Islet of Langerhans (tissue), 1 donor: ENCODE data around the gene ANKRD63.

Experiments used
- FAIRE-seq: peaks from one replicate; lab custom pipeline; 2011; peaks lifted over from hg19 to GRCh38; lab: Jason Lieb, UNC

The ANKRD63 gene

GRCh38 chr15:40282869-40283614 is at the start of gene ANKRD63:
TSS of gene ANKRD63 (minus strand) at chr15:40283064. CDS start at chr15:40282586, 478 bp downstream.
- FAIRE-seq = no peak

GRCh38 chr15:40332113-40332781 is 49.4 kb upstream of the ANKRD63 start:
- no peak for FAIRE-seq

DNA sequence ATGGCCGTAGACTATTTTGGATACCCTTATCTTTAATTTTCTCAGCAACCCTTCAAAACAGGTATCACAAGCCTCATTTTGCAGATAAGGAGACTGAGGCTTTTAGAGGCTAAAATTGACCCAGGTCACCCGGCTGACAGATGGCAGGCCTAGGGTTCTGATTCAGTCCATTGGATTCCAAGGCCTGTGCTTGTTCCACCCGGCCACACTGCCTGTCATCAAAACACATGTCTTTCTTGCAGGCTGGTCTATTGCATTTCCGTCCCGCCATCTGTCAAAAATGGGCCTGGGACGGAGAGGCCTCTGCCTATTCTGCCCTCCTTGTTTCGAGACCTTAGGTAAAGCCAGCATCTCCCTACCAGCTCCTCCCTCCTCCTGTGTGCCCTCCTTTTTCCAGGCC is 48.8 kb upstream of the ANKRD63 start:
- FAIRE-seq = no peak

DNA sequence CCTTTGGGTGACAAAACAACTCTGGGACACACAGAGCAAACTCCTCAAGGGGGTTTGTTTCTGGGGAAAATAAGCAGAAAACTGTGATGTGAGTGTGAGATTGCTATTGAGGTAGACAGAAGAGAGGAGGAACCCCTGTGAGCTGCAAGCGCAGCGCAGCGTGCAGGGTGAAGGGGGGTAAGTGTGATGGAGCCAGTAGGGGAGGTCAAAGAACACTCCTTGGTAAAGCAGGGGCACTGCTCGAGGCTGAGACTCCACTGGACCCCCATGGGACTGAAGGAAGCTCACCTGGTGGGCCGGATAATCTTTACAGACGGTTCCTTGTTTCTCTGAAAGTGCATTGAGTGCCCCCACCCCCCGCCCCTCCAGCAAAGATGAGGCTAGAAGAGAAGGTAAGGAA is 48.2 kb upstream of the ANKRD63 start:
- no peak for FAIRE-seq

DNA sequence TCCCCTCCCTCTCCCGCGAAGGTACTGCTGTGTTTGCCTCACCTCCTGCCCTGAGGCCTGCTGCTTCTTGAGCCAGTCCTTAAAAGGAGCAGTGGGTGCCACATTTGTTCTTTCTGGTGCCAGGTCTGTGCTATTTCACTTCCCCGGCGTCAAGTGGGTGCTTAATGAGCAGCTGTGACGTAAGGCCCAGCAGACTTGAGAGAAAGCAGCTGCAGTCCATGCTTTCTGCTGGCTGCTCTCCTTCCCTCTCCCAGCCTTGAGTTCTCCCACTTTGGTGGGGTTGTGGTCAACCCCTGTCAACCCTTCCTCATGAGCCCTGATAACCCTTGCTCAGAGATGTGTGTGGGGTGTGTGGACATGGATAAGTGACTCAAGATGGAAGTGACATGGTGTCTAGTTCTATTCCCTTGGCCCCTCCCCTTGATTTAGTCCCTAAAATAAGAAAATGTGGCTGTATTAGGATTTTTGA is 47.5 kb upstream of the ANKRD63 start:
- FAIRE-seq = no peak

GRCh38 chr15:40329804-40330203 is 46.9 kb upstream of the ANKRD63 start:
- FAIRE-seq = no peak

GRCh38 chr15:40328751-40329150 is 45.9 kb upstream of the ANKRD63 start:
- no peak for FAIRE-seq

- no peak for FAIRE-seq
Measured at GRCh38 chr15:40328176-40328575, 45.3 kb upstream of the ANKRD63 start.

DNA sequence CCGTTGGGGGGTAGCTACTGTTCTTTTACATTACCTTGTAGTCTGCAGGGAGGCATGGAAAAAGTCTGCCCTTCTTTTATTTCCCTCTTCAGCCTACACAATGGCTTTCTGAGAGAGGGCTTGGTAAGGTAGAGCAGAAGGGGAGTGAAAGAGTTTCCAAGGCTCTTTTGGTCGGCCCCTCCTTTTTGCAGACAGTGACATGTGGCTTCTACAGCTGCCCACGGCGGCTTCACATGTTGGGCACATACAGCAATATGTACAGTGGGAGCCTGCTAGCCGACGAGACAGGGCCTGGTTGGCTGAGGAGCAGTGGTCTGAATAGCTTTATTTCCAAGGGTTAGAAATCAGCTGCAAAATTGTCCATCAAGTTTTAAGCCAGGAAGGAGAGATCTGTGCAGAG is 44.6 kb upstream of the ANKRD63 start:
- FAIRE-seq = no peak

DNA sequence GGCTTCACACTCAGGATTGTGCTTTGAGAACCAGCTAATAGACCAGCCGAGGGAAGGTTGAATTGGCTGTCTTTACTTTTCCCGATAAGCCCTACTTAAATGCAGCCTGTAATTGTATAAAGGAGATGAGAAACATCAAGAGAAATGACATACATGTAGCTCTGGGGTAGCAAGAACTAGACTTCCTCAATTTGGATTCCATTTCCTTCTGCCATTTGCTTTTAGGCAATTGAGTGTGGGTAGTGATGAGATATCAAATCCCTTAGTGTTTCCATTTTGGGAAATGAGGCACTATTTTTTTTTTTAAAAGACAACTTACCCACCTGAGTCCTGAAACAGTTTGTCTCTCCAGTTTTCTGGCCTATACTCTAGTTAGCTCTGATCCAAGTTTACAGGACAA is 42.8 kb upstream of the ANKRD63 start:
- no peak for FAIRE-seq

DNA sequence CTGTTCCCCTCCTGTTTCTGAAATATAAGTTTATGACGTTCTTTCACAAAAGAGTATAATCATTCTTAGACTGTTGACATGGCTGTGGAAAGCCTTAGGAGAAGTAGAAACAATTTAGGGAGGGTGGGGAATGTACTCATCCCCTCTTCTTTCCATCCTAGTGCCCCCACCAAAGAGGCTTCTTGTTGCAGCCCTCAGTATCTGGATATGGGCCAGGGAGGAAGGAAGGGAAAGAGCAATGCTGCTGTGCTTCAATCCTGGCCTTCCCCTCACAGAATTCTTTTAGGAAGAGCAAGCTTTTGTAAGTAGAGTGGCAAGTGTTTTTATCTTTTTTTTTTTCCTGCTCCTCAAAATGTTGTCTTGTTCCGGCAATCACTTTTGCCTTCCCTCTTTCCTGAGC is 42.3 kb upstream of the ANKRD63 start:
- no peak for FAIRE-seq

DNA sequence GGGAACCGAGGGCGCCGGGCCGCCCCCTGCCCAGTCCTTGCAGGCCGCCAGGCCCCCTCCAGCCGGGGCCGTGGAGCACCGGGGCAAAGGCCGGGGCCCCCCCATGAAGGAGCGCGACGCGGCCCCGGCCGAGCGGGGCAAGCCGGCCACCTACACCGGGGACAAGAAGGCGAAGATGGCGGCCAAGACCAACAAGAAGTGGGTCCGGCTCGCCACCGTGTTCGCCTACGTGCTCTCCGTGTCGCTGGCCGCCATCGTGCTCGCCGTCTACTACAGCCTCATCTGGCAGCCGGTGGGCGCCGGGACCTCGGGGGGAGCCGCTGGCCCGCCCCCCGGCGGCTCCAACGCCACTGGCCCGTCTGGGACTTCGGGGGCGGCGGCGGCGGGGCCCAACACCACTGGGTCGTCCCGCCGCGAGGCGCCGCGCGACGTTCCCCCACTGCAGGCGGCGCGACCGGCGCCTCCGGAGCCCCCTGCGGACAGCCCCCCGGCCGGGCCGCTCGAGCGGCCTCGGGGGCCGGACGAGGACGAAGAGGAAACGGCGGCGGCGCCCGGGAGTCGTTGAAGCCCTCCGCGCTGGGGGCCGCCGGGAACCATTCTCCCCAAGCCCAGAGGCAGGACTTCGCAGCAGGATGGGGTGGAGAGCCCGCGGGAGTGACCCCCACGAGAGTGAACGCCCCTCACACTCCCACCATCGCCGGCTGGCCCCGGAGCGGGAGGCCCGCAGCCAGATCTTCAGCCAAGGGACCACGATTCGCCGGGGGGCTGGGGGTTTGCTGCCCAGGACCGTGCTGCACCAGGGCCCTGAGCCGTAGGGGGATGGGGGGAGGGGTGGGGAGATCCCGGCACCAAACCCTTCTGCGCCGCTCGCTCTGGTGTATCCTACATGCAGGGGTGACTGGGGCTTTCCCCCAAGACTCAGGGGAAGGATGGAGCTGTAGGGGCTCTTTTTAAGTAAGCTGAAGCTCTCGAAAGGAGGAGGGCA is 41.4 kb upstream of the ANKRD63 start:
- FAIRE-seq = no peak

DNA sequence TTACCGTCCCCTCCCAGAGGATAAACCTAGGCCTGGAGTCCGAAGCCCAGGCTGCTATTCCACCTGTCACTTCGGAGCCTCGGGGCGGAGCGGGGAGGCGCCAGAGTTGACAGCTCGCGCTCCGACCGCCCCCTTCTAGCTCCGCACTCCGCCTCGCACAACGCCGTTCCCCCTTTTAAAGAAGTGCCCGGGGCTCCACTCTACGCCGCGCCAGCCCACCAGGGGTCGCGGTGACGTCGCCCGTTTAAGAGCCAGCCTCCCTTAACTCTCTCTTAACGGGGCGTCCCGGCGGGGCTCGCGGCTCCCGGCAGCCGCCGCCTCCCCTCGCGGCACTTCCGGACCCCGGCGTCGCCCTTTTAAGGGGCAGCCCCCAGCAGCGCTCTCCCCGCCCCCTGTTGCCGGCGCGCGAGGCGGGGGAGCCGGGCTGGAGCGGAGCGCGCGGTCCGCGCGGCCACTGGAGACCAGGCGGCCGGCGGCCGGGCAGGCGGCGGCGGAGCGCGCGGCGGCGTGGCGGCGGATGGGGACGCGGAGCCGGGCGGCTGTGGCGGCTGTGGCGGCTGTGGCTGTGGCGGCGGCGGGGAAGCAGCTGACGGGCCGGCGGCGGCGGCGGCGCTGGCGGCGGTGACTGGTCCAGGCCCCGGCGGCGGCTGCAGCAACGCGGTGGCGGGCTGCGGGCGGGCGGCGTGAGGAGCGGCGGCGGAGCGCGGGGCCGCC is 40.5 kb upstream of the ANKRD63 start, which contains the start of gene INAFM2:
INAFM2 (plus strand) TSS at position 454 of the 714 bp plus-strand sequence. CDS start 364 bp downstream, outside the sequence.
- FAIRE-seq = no peak

DNA sequence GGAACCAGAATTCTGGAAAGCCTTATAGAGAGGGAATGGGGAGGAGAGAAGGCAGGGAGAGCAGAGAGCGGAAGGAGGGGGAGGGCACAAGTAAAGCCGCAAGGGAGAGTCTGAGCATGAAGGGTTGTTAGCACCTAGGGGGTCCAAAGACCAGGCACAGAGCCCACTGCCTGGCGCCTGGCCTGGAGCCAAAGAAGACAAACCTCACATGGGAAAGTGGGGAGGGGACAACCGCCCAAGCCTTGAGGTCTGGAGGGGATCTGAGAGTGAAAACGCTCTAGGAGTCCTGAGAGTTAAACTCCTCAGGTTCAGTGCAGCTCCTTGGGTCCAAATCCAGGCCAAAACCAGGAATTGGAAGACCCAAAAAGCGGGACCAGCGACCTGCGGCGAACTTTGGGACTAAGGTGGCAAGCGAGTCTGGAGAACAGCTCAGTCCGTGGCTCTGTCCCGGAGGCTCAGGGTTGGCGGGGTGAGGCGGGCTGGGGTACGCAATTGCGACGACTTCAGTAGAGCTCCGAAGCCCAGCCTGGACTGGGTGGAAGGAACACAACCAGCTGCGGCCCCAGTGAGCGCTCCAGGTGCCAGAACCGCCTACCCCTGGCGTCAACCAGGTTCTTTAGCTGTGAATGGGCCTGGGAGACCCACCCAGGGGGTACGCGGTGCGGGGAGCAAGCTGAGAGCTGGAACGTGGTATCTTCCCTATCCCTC is 39.8 kb upstream of the ANKRD63 start:
- no peak for FAIRE-seq

- FAIRE-seq = peak; percentile 38
Measured at GRCh38 chr15:40320931-40321371, 38.1 kb upstream of the ANKRD63 start.

- FAIRE-seq = no peak
Measured at GRCh38 chr15:40320409-40320808, 37.5 kb upstream of the ANKRD63 start.

GRCh38 chr15:40317580-40317979 is 34.7 kb upstream of the ANKRD63 start:
- no peak for FAIRE-seq

- FAIRE-seq = no peak
Measured at GRCh38 chr15:40316931-40317330, 34.1 kb upstream of the ANKRD63 start.

DNA sequence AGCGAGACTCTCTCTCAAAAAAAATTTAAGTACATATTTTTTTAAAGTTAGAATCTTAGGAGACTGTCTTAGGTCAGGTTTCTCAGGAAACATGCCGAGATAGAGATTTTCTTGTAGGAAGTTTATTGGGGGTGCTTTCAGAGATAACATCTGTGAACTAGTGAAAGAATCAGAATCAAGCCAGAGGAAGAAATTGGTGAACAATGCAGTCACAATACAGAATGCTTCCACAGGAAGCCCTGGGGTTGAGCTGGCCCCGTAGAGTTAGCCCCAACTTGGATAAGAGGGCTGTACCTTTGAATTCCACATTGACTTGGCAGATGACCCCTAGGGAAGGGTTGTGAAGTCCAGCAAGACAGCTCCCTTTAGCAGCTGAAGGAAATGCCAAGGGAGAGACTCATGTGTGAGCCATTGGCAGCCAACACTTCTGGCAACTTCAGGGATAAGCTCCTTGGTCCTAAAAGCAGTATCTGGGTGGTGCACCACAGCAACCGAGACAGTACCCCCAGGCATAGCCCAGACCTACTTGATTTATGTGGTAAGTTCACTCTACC is 31.9 kb upstream of the ANKRD63 start:
- FAIRE-seq = no peak

DNA sequence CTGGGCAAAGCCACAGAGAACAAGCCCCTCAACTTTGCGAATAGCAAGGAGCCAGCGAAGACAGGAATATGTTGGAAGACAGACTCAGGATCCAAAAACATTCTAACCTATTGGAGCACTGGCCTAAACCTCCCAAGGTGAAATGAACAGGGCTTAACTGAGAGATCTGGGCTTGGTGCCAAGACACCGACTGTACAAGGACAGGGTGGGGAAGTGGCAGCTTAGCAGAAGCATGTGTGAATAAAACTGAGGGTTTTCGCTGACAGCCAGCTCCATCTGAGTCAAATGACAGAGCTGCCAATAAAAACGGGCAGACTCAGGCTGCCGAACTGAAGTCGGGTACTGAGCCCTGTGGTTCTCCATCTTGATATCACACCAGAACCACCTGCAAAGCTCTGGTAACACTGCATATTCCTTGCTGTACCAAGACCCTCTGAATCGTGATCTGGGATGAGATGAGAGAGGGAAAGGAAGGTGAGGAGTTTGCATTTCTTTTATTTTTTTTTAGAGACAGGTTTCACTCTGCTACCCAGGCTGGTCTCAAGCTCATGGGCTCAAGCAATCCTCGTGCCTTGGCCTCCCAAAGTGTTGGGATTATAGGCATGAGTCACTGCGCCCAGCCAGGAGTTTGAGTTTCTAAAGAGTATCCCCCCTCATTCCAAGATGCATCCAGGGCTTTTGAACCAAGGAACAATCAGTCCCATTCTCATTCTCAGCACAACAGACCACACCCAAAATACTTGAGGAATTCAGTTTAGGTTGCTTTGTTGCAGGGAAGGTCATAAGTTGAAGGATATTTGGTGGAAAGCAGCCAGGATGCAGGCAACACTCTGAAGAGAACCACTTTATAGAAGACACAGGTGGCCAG is 30.9 kb upstream of the ANKRD63 start:
- FAIRE-seq = no peak
